ENCODE results near the gene TREM1. TPM values are rescaled to one million over a fixed set of nuclear protein-coding genes. Genes with fewer than 3 reads are reported as not detected.
"Not testable (repeated sequence)": the region's sequence is repeated elsewhere in the genome, so short reads cannot be mapped to it uniquely, and the experiment has no call there.

The TREM1 gene
- total RNA-seq, 1 experiment from 2014 or later = 0.67 TPM

- no peak for DNase-seq (ENCODE audit: extremely low read depth, low read depth)
Observed at GRCh38 chr6:41298785-41299502, 12.5 kb upstream of the TREM1 start.

GRCh38 chr6:41297248-41297647, 10.8 kb upstream of the TREM1 start:
- not testable (repeated sequence) for DNase-seq (ENCODE audit: extremely low read depth, low read depth)

- DNase-seq (ENCODE audit: extremely low read depth, low read depth) = no peak
Observed at GRCh38 chr6:41294214-41294872, 7.9 kb upstream of the TREM1 start.

DNA sequence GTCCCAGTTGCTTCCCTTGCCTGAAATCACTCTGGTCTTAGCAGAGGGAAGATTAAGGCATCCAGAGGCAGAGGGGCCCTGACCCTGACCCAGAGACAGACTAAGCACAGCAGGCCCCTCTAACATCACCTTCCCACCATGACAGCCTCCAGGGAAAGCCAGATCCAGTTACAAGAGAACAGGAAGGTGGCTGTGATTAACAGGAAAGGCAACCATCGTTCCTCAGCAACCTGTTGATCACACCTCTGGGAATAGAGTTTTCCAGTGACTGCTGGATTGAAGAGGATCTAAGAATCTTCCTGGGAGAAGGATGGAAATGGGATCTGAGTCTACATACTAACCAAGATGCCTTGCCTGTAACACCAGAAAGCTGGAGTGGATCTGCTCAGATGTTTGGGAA, 5.2 kb upstream of the TREM1 start:
- DNase-seq (ENCODE audit: extremely low read depth, low read depth) = no peak

- DNase-seq (ENCODE audit: extremely low read depth, low read depth) = no peak
Observed at GRCh38 chr6:41289815-41290214, 3.3 kb upstream of the TREM1 start.

GRCh38 chr6:41288754-41289129, 2.3 kb upstream of the TREM1 start:
- no peak for DNase-seq (ENCODE audit: extremely low read depth, low read depth)

- no peak for DNase-seq (ENCODE audit: extremely low read depth, low read depth)
Observed at GRCh38 chr6:41288030-41288753, 1.7 kb upstream of the TREM1 start.

GRCh38 chr6:41284726-41285125, 1.8 kb downstream of the TREM1 start:
- no peak for DNase-seq (ENCODE audit: extremely low read depth, low read depth)

DNA sequence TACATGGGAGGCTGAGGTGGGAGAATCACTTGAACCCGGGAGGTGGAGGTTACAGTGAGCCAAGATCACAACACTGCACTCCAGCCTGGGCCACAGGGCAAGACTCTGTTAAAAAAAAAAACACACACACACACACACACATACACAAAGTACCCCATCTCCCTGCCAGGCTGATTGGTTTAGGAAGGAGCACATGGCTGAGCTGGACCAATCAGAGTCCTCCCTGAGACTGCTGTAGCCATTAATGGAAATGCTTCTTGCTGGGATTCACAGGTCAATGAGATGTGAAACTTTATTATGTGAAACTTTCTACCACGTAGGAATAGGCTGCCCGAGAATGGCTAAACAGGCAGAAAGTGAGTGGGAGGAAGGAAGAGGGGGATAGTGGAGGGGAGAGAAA, 2.9 kb downstream of the TREM1 start:
- no peak for DNase-seq (ENCODE audit: extremely low read depth, low read depth)

DNA sequence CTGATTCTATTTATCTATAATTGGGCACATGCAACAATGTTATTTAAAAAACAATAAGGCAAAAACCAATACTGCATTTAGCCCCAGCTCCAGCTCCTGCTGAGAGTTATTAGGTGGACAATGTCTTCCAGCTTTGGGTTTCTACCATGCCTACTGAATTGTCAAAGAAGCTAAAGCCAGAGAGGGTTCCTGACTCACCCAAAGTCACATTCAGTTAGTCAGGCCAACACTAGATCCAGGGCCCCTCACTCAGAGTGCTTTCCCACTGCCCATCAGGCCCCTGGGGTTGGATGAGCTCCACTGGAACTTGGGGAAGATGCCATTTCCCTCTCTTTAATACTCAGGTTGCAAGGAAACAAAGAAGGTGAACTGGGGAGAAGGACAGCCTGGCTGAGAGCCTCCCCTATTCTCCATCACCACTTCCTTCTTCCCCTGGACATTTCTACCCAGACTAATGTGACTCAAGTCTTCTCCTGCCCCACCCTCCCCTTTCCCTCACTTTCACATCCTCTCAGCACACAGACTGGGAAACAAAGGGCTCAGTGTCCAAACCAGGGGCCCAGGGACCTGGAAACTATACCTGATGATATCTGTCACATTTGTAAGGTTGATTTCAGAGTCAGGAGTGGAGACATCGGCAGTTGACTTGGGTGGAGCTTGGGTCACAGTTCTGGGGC, 6.0 kb downstream of the TREM1 start:
- DNase-seq (ENCODE audit: extremely low read depth, low read depth) = no peak

- DNase-seq (ENCODE audit: extremely low read depth, low read depth) = peak; percentile 46
Observed at GRCh38 chr6:41278699-41279405, 7.6 kb downstream of the TREM1 start.

- DNase-seq (ENCODE audit: extremely low read depth, low read depth) = no peak
Observed at GRCh38 chr6:41277605-41278004, 8.9 kb downstream of the TREM1 start.

GRCh38 chr6:41275489-41275888, 11.0 kb downstream of the TREM1 start:
- no peak for DNase-seq (ENCODE audit: extremely low read depth, low read depth)

- no peak for DNase-seq (ENCODE audit: extremely low read depth, low read depth)
Observed at GRCh38 chr6:41274256-41274655, 12.2 kb downstream of the TREM1 start.

GRCh38 chr6:41273714-41274113, 12.8 kb downstream of the TREM1 start:
- no peak for DNase-seq (ENCODE audit: extremely low read depth, low read depth)

DNA sequence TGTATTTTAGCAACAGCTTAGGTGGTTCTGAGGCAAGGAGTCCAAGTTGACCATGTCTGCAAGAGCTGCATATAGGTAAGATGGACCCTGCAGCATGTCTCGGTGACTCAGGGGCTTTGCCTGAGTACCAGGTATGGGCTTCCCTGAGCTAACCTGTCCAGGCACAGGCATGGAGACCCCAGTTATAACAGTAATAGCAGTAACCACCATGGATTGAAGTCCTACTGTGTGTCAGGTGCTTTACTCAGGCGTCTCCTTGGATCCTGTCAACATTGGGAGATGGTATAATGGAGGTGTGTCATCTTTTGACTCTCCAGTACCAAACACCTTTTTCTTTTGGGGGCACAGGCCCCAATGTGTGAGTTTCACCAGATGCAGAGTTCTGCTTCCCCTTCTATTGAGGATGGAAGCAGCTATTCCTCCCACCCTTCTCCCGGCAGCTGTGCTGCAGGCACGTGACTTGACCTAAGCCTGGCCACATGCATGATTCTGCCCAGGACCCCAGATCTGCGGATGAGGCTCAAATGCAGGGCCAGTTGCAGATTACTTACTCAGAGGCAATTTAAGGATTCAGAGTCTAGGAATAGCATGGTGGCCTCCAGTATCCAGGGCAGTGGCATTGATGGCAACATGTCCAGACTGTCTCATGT, 13.8 kb downstream of the TREM1 start:
- no peak for DNase-seq (ENCODE audit: extremely low read depth, low read depth)

GRCh38 chr6:41271901-41272395, 14.5 kb downstream of the TREM1 start:
- DNase-seq (ENCODE audit: extremely low read depth, low read depth) = no peak

GRCh38 chr6:41269716-41270115, 16.8 kb downstream of the TREM1 start:
- no peak for DNase-seq (ENCODE audit: extremely low read depth, low read depth)

DNA sequence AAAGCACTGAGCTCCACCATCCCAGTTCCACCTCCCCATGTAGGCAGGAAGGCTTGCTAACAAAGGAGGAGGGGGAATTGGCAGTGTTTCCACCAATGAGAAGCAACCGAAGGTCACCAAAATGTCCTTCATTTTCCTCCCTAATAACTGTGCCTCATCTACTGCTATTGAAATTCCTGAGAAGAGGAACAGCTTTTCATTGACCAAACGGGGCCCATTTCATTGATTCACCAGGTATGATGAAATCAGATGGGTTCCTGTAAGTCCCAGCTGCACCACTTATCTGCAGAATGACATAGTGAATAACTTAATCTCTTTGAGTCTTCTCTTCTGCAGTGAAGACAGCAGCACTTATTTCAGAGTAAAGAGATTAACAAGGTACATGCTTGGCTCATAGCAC, 17.3 kb downstream of the TREM1 start:
- DNase-seq (ENCODE audit: extremely low read depth, low read depth) = no peak

DNA sequence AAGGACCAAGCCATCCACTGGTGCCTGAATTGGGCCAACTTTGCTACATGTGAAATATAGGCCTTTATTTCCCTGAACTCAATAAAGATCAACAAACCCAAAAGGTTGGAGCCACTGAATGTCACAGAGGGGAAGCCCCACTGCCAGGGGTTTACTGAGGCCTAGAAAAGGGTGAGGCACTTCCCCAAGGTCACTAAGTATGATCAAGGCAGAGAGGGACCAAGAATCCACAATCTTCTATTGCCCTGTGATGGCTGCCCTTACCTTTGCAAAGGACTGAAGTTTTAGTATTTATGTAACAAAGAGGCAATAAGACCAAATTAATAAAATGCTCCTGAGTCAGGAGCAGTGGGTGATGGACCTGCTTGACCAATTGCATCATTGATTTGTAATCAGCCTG, 18.0 kb downstream of the TREM1 start:
- DNase-seq (ENCODE audit: extremely low read depth, low read depth) = no peak
